GM18526 (cell line): ENCODE results near the gene AQP12A.

ENCODE experiments used
- POLR2A ChIP-seq: IDR thresholded peaks from 3 replicates; pipeline ENCODE4 v1.6.1; 2011; ENCODE audit not compliant: insufficient read length; ENCODE audit errors: extremely low read depth

AQP12A gene

GRCh38 chr2:240733803-240734495, 42.3 kb downstream of the AQP12A start:
- no peak for TF ChIP-seq POLR2A

DNA sequence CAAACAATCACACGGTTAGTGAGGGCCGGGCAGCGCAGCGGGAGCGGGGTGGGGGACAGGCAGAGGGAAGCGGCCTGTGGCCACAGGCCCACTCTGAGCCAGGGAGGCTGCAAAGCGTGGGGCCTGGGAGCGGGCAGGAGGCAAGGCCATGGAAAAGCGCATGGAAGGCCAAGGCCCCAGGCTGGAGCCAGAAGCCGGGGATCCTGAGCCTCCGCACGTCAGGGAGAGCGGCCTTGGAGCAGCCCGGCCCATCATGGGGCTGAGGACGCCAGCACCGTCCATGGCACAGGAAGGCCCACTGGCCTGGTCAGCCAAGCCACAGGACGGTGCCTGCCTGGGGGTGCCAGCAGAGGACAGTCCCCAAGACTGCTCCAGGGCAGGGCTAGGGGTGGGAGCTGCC, 43.1 kb downstream of the AQP12A start:
- no peak for TF ChIP-seq POLR2A

GRCh38 chr2:240735476-240735875, 43.8 kb downstream of the AQP12A start:
- no peak for TF ChIP-seq POLR2A

- no peak for TF ChIP-seq POLR2A
These were observed 44.9 kb downstream of the AQP12A start for GRCh38 chr2:240736281-240737250.

DNA sequence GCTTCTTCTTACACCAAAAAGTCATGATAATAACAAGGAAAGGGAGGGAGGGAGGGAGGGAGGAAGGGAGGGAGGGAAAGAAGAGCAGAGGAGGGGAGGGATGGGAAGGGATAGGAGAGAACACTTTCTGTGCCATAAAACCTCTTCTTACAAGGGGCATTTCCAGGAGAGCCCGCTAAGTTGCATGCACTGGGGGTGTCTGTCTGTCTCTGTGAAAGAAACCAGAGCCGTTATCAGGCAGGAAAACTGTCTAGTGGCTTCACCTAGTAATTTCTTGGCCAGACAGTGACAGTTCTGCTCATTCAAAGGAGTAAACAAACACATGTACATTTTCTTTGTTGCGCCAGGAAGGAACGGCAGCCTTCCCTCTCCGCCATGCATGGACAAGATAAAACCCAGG, 45.8 kb downstream of the AQP12A start:
- no peak for TF ChIP-seq POLR2A

GRCh38 chr2:240737958-240738357, 46.3 kb downstream of the AQP12A start:
- no peak for TF ChIP-seq POLR2A

GRCh38 chr2:240739797-240740196, 48.1 kb downstream of the AQP12A start:
- TF ChIP-seq POLR2A = no peak

DNA sequence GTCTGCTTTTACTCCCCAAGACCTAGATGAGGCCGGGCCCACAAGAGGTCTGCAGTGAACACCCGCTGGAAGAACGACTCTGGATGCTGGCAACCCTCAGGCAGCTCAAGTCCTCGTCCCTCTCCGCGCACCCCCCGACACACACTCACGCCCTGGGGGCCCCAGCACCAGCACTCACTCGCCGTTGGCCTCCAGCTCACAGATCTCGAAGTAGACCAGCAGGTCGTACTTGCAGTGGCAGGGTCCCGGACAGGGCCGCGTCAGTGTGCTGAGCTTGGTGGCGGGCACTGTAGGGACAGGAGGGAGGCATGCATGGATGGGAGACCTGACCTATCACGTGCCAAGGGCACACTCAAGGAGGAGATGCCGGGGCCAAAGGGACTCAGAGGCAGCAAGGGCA, 49.4 kb downstream of the AQP12A start:
- no peak for TF ChIP-seq POLR2A

GRCh38 chr2:240742602-240743095, 51.0 kb downstream of the AQP12A start:
- no peak for TF ChIP-seq POLR2A

DNA sequence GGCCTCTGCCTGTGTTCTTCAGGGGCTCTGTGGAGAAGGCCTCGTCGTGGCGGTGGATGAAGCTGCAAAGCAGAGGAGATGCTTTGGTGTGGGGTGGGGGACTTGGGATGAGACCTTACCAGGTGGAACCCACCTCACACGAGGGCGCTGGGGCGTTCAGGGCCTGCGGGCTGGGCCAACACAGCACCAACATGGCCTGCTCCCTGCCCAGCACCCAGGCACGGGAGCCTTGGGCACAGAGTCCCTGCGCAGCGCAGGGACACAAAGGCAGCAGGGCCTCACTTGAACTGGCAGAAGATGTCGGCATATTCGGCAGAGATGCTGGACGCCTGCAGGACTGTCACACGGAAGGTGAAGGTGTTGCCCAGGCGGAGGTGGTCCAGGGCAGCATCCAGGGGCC, 53.8 kb downstream of the AQP12A start:
- TF ChIP-seq POLR2A = no peak

DNA sequence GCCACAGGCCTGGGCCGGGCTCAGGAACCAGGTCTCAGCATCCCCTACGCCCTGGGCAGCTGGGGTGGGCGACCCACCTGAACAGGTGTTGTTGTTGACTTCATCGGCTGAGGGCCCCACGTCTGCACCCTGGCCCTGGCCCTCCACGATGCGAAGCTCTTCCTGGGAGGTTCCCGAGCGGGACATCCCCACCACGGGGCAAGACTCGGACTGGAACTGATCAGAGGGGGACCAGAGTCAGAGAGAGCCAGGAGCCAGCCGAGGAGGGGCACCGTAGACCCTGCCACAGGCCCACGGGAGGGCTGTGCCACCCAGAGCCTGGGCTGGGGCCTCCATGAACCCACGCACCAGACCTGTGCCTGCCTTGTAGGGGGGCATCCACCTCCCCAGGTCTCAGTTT, 54.3 kb downstream of the AQP12A start:
- TF ChIP-seq POLR2A = no peak

- TF ChIP-seq POLR2A = no peak
These were observed 55.0 kb downstream of the AQP12A start for GRCh38 chr2:240746671-240747070.

- TF ChIP-seq POLR2A = no peak
These were observed 55.6 kb downstream of the AQP12A start for GRCh38 chr2:240747256-240747655.
